Transverse colon (tissue), 4 donors: ENCODE data around the gene RIOK2.

Source experiments
- CTCF ChIP-seq, 5 experiments: fragments of 200-600 bp in 3 of 5; fragments of 450-650 bp in 2 of 5; sonication (generic) in 3 of 5; IDR thresholded peaks; 1 replicate in 2 of 5; 2 replicates in 3 of 5; pipeline ENCODE4 v1.5.1; 2016 to 2017; ENCODE audit warnings: antibody characterized with exemption in 5 of 5, inconsistent platforms in 3 of 5, mild to moderate bottlenecking in 2 of 5, moderate library complexity in 1 of 5
- POLR2A ChIP-seq: fragments of 450-650 bp; IDR thresholded peaks from one replicate; pipeline ENCODE4 v1.6.1; 2016; ENCODE audit warnings: antibody characterized with exemption, mild to moderate bottlenecking, moderate library complexity
- POLR2AphosphoS5 ChIP-seq, 3 donors: sonication (generic); formaldehyde crosslinking; IDR thresholded peaks; one replicate each; pipeline ENCODE4 v1.6.1; 2016; ENCODE audit warnings: antibody characterized with exemption in 3 of 3

- TF ChIP-seq CTCF (IDR thresholded peaks at IDR 0.05) (no peak), POLR2AphosphoS5 (IDR thresholded peaks at IDR 0.05) (no peak), POLR2A (no peak)
Measured at GRCh38 chr5:97111616-97112015, 71.4 kb downstream of the RIOK2 start.
